GM15510 (cell line): Measurements from ENCODE around the gene COL27A1.

Experiments
- POLR2A ChIP-seq: IDR thresholded peaks from 3 replicates; pipeline ENCODE4 v1.6.1; 2011; ENCODE audit warnings: borderline replicate concordance; ENCODE audit not compliant: insufficient read length; ENCODE audit errors: extremely low read depth

COL27A1 gene

GRCh38 chr9:114272739-114273431 lies 117.5 kb downstream of the COL27A1 start:
- no peak for TF ChIP-seq POLR2A

GRCh38 chr9:114273461-114273881 lies 118.1 kb downstream of the COL27A1 start:
- TF ChIP-seq POLR2A, result no peak

DNA sequence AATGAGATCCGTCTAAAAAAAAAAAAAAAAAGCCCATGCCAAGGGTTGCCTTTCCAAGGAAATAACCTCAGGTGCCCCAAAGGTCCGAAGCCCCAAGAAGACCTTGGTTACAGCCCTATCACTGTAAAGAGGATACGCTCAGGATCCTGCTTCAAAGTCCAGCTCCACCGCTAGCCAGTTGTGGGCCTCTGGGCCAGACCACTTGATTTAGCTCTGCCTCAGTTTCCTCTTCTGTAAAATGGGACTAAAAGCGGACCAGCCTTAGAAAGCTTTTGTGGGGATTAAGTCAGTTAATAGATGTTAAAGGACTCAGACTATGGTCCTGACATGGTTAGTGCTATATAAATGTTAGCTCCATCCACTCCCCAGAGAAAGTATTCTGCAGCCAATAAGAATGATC lies 118.9 kb downstream of the COL27A1 start:
- no peak for TF ChIP-seq POLR2A

DNA sequence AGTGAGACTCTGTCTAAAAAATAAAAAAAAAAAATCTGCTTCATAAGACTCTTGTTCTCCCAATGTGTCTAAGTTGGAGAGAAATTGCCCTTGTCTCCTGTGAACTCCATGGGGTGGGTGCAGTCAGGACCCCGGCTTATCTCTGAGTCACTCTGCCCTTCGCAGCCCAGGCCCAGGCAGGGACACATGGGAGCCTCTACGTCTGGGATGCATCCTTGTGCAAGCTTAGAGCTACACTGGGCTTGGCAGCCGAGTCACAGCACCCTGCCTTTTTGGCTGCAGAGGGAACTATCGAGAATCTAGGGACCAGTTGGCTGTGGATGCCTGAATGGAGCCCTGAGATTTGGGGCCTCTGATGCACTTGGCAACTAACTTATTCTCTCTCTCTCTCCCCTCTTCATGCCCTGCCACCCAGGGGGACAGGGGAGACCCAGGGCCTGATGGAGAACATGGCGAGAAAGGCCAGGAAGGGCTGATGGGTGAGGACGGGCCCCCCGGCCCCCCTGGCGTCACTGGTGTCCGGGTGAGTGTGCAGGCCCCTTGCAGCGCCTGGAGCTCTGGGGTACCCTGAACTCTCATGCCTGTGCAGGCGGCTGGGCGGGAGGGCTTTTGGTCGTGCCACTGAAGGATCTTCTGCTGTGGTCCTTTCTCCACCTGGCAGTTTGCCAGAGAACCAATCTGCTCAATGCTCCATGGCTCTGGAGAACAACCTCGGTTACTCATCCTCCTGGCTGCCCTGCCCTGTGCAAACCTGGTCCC lies 120.1 kb downstream of the COL27A1 start:
- no peak for TF ChIP-seq POLR2A

DNA sequence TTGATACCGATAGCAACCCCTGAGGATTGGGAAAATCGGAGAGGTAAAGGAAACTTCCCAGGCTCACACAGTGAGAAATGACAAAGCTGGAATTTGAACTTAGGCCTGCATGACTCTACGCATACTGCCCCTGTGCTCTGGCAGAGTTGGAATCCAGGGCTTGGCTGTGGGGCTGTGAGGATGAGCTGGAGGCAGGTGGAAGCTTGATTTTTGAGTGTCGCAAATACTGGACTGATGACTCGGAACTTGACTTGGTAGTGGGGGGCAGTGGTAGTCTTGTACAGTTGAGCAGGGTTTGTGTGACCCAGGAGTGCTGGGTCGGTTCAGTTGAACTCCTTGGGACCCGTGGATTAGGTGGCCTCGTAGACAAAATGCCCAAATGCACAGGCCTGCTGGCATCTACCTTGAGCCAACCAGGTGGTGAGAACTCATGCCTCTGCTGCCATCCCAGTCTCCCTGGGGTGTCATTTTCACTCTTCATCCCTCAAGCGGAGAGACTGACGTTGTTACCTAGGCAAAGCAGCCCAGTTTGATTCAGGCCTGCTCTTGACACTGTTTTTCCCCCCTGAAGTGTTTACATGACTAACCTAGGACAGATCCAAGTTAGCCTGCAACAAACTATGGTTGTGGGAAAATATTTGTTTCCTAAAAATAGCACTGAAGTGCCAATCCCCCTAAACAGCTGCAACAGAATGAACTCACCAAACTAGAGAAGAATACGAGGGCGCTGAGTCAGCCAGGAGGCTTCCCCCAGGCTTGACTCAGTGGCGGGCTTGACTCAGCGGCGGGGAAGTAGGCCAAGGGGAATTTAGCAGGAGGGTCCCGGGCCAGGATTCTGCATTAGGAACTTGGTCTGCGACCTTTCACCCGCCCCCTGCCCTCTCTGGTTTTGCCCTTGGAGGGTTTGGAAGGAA lies 121.8 kb downstream of the COL27A1 start:
- TF ChIP-seq POLR2A, result no peak

DNA sequence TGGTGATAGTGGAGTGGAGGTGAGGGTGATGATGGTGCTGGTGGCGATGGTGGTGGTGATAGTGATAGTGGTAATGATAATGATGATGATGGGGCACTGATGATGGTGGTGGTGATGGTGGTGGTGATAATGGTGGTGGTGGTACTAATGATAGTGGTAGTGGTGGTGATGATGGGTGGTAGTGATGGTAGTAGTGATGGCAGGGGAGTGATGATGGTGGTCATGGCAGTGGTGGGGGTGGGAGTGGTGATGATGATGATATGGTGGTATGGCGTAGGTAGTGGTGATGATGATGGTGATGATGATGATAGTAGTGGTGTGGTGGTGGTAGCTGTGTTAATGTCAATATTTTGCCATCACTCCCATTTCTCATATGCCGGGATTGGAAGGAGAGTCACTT lies 123.0 kb downstream of the COL27A1 start:
- TF ChIP-seq POLR2A, result no peak

DNA sequence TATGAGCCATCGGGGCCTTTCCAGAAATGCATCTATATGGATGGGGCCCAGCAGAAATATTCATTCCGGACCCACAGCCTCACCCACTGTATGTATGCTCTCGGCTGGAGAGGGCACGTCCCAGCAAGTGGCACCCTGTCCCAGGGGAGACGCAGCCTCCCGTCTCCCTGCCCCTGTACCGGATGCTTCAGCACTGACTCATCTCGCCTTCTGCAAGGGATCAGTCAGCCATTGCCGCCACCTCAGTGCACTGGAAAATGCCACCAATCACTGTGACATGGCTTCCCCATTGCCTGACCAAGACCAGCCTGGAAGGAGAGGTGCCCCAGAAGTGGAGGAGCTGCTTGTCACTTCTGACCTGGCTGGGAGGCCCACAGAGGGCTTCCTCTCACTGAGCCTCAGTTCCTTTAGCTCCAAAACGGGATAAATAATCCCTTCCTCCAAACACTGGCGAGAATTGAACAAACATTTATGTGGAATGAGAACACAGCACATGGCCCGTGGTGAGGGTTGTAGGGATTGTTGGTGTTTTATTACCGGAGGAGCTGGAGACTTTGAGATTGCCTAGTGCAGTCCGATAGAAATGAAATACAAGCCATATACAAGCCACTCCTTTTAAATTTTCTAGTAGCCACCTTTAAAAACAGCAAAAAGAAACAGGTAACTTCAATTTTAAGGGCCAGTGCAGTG lies 123.7 kb downstream of the COL27A1 start:
- TF ChIP-seq POLR2A, result no peak

DNA sequence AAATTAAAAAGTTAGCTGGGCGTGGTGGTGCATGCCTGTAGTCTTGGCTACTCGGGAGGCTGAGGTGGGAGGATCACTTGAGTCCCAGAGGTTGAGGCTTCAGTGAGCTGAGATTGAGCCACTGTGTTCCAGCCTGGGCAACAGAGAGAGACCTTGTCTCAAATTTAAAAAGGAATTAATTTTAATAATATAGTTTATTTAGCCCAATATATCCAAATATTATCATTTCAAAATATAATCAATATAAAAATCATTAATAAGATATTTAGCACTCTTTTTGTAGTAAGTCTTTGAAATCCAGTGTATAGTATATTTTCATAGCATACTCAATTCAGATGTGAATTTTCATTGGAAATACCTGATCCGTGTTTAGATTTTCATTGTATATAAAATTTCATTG lies 124.4 kb downstream of the COL27A1 start:
- TF ChIP-seq POLR2A, result no peak

DNA sequence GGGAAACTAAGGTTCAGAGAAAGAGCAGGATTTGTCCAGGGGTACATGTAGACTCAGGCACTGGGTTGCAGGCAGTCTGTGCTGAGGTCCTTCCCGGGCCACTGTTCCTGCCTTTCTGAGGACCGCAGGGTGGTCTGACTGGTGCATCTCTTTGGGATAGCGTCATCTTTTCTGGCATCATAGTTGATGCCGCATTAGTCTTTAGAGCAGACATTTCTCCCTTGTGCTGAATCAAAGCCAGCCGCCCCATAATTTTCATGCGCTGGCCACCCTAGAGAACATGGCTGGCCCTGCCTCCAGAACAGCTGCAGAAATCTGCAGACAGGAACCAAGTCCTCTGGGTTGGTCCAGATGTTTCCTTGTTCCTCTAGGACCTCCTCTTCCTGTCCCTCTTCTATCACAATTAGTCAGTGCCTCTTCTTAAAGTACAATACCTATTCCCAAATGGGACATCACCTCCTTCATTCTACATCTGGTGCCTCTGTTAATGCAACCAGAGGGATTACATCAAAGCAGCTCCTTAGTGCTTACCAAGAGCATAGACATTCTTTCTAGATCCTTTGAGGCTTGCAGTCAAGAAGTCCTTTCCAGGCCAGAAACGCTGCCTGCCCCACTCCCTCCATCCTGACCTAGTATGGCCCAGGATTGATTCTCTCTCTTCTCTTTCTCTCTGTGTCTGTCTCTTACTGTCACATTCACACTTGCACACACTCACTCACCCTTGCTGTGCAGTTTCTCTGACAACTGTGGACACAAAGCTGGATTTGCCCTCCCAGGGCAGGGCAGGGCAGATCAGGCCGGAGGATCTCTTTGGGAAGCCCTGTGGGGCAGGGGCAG lies 125.5 kb downstream of the COL27A1 start:
- TF ChIP-seq POLR2A, result no peak

- no peak for TF ChIP-seq POLR2A
Observed at GRCh38 chr9:114281473-114282103, 126.3 kb downstream of the COL27A1 start.

- no peak for TF ChIP-seq POLR2A
Observed at GRCh38 chr9:114282104-114282485, 126.8 kb downstream of the COL27A1 start.

DNA sequence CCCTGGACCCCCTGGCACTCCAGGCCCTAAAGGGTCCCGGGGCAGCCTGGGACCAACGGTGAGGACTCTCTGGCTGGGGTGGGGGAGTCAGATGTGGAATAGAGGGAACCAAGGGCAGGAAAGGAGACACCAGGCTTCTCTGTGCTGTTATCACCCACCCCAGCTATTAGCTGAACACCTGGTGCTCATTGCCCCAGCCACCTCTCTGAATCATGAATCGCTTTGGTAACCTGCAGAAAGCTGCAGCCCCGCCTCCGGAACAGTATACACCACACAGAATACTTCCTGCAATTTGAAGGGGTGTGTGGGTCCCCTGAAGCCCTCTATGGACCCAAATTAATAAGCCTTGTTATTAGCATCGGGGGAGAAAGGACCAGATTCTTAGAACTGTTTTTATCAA lies 127.2 kb downstream of the COL27A1 start:
- TF ChIP-seq POLR2A, result no peak

DNA sequence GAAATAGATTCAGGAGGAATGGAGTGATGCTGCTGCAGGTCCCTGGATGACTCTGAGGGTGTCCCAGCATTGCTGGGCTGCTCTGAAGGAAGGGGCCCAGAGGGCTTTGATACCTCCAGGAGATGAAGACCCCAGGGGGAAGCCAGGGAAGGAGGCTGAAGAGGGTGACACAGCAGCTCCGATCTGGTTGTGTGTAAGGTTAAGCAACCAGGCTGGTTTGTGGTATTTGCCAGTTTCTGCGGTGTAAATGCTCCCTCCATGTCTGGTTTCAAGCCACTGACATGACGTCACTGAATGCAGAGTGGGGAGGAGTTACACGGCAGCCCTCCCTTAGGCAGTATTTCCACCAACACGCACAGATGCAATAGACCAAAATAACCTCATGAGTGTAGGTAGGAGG lies 127.6 kb downstream of the COL27A1 start:
- TF ChIP-seq POLR2A, result no peak
